Measurements from ENCODE around the gene TCOF1.

DNA sequence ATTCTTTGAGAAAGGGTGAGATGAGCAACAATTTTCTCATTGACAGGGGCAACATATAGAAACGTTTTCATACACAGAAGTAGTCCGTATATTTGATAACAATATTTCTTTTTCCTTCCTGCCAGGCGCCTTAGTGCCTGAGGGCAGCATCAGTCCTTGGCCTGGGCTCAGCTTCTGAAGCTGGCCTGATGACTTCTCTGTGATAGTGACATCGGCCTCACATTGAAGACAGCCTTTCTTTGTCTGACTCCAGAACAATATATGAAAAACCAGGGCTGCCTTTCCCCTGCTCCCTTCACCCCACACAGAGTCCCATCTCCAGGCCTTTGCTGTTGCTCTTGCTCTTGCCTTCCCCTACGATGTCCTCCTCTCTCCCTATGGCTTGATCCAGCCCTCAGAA lies 24.1 kb upstream of the TCOF1 start:
- TF ChIP-seq, protein P1, sequence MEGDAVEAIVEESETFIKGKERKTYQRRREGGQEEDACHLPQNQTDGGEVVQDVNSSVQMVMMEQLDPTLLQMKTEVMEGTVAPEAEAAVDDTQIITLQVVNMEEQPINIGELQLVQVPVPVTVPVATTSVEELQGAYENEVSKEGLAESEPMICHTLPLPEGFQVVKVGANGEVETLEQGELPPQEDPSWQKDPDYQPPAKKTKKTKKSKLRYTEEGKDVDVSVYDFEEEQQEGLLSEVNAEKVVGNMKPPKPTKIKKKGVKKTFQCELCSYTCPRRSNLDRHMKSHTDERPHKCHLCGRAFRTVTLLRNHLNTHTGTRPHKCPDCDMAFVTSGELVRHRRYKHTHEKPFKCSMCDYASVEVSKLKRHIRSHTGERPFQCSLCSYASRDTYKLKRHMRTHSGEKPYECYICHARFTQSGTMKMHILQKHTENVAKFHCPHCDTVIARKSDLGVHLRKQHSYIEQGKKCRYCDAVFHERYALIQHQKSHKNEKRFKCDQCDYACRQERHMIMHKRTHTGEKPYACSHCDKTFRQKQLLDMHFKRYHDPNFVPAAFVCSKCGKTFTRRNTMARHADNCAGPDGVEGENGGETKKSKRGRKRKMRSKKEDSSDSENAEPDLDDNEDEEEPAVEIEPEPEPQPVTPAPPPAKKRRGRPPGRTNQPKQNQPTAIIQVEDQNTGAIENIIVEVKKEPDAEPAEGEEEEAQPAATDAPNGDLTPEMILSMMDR (IDR thresholded peaks at IDR 0.05; ENCODE audit: borderline replicate concordance, extremely low read depth, low read length, poor library complexity, severe bottlenecking) = no peak
- no peak for TF ChIP-seq EZH2 (IDR thresholded peaks at IDR 0.05; ENCODE audit: borderline replicate concordance, low read depth, low read length, severe bottlenecking)

Data from DND-41 (cell line).